Fibroblast of mammary gland (primary cell): ENCODE results near the gene CADM1.

Experiments
- DNase-seq: peaks from one replicate; pipeline ENCODE4 v3.0.0-alpha.2; 2010; ENCODE audit warnings: low read depth
- H3K4me3 ChIP-seq: 2 replicates; pipeline ENCODE4 v1.5.1; 2011; ENCODE audit warnings: low read depth, mild to moderate bottlenecking, low read length, moderate library complexity; ENCODE audit not compliant: control insufficient read depth
- TF ChIP-seq, protein P1 (sequence below): conservative IDR thresholded peaks from 2 replicates; pipeline ENCODE4 v1.5.1; 2011; ENCODE audit warnings: low read depth, low read length, inconsistent platforms; ENCODE audit not compliant: control insufficient read depth, insufficient read depth

CADM1 gene

DNA sequence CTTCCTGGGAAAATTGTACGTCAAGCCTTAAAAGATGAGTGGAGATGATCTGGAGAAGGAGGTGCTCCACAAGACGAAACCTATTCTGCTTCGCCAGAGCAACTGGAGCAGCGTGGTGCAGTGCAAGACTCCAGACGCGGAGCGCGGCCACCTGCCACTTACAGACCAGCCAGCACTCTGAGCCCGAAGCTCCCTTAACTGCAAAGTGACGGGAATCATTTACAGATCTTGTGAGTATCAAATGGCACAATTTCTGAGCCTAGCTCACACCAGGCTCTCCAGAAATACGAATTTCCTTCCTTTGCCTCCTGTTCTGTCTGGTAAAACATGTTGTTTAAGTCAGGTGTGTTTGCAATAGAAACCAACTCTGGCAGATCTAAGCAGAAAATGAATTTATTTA is 369.3 kb downstream of the CADM1 start:
- no peak overlapping the region for H3K4me3 ChIP-seq
- TF ChIP-seq, protein P1, sequence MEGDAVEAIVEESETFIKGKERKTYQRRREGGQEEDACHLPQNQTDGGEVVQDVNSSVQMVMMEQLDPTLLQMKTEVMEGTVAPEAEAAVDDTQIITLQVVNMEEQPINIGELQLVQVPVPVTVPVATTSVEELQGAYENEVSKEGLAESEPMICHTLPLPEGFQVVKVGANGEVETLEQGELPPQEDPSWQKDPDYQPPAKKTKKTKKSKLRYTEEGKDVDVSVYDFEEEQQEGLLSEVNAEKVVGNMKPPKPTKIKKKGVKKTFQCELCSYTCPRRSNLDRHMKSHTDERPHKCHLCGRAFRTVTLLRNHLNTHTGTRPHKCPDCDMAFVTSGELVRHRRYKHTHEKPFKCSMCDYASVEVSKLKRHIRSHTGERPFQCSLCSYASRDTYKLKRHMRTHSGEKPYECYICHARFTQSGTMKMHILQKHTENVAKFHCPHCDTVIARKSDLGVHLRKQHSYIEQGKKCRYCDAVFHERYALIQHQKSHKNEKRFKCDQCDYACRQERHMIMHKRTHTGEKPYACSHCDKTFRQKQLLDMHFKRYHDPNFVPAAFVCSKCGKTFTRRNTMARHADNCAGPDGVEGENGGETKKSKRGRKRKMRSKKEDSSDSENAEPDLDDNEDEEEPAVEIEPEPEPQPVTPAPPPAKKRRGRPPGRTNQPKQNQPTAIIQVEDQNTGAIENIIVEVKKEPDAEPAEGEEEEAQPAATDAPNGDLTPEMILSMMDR, result no peak
- no peak for DNase-seq

DNA sequence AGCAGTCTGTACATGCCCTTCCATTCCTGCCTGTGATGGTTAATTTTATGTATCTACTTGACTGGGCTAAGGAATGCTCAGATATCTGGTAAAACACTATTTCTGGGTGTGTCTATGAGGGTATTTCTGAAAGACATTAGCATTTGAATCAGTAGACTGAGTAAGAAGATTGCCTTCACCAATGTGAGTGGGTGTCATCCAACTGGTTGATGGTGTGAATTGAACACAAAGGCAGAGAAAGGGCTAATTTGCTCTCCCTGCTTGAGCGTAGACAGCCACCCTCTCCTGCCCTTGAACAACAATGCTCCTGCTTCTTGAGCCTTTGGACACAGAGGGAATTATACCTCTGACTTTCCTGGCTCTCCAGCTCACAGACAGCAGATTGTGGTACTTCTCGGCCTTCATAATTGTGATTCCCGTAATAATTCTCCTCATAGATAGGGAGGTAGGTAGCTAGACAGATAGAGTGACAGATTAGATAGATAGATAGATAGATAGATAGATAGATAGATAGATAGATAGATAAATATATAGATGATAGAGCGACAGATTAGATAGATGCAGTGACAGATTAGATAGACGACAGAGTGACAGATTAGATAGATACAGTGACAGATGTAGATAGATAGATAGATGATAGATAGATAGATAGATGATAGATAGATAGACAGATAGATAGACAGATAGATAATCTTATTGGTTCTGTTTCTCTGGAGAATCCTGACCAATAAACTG is 370.6 kb downstream of the CADM1 start:
- TF ChIP-seq, protein P1, result no peak
- DNase-seq, result no peak
- no peak overlapping the region for H3K4me3 ChIP-seq

DNA sequence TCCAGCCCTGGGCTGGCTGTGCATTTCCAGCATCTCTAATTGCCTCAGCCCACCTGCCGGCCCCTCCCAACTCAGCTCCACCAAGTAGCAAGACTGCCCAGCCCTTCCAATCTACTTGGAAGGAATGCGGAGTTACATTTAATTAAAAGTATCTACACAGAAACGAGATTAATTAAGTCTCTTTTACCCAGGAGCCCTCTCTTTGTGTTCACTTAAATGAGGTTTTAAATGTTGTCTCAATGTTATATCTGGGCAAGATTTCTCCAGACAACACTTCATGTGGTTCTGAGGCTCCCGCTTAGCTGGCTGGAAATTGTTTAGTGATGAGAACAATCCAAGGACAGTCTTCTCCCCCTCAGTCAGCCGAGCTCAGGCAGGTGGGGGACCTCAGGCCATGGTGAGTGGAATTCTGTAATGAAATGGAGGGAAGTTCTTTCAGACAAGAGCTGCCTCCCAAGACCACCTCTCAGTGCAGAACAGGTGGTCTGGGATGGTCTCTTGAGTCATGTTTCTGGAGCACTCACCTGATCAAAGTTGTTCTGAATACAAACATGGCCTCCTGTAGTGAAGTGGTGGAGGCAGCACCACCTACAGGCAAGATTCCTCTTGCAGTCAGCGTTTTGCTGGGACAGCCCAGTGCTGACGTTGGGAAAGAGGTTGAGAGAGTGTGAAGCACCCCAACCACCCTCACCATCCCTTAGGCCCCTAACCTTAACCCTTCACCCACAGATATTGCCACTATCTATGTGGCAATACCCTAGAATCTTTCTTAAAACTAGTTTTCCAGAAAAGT is 371.6 kb downstream of the CADM1 start:
- DNase-seq, result no peak
- TF ChIP-seq, protein P1, result no peak
- no peak overlapping the region for H3K4me3 ChIP-seq

DNA sequence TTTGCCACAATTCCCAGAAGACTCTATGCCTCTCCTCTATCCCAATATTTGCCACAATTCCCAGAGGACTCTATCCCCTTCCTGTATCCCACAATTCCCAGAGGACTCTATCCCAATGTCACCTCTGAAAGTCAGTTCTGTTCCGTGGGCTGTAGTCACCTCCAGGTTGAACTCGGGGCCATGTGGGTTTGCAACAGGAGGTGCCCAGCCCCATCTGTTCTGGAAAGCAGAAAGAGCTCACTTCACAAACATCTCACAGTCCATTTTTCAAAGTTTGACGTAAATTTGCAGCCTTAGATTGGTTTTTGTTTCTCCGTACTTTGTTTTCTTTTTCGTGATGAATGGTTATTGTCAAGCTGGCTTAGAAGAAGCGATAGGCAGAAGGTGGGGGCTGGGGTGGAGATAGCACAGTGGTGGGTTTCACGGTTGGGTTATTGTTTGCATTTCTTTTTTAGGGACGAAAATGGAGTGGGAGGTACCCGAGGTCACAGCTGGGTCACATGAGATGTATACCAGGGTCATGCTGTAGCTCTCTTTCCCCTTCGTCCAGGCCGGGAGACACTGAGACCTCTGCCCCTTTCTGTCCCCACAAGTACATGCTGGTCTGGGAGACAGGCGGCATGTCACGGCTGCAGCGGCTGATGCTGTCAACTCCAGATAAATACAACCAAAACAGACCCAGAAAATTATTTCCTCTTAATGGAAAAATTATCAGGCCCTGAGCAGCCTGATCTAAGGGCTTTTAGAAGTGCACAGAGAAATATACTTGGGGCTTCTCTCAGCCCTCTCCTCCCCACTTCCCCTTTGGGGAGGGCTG is 374.5 kb downstream of the CADM1 start:
- TF ChIP-seq, protein P1, result no peak
- no peak overlapping the region for H3K4me3 ChIP-seq
- no peak for DNase-seq

DNA sequence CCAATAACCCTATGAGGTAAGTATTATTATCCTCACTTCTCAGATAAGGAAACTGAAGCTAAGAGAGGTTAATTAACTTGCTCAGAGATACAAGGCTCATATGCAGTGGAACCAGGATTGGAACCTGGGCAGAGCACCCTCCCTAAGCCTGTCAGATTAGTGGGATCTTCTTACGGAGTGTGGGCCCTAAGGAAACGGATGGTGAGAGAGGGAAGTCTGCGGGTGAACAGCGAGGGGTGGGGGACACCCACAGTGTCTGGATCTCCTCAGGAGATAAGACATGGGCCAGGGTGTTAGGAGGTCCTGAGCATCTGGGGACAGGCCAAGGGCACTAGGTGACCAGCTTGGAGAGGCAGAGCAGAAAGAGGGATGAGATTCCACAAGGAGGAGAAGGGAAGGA is 376.0 kb downstream of the CADM1 start:
- H3K4me3 ChIP-seq, result no peak overlapping the region
- TF ChIP-seq, protein P1, result no peak
- no peak for DNase-seq

DNA sequence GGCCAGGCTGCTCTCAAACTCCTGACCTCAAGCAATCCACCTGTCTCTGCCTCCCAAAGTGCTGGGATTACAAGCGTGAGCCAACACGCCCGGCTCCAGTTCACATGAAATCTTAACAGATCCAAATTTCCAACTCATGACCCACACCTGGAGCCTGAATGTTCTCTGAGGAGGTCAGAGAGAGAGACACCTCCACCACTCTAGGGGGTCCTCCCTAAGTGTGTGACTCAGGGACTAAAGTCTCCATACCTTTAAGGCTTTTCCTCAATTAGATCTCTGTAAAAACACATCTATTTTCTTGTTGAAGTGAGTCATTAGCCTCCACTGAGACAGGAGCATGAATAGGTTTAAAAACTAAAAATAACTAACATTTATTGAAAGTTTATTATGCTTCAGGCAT is 376.4 kb downstream of the CADM1 start:
- no peak for DNase-seq
- TF ChIP-seq, protein P1, result no peak
- no peak overlapping the region for H3K4me3 ChIP-seq
